PC-3 (cell line): Measurements from ENCODE around the gene MCRIP2. TPM values are rescaled to one million over a fixed set of nuclear protein-coding genes. Genes with fewer than 3 reads are reported as not detected.

Experiments used
- ATAC-seq: fragments of 200-7000 bp; cut with Tn5 transposase; 2 replicates; pipeline ENCODE4 v1.9.1; 2020; ENCODE audit warnings: mild to moderate bottlenecking, moderate library complexity
- BruUV-seq: library from RNA; stranded (reverse); fragments of 400-500 nt; replicated peaks from 2 replicates; lab custom pipeline; 2021; lab: Mats Ljungman, UMichigan
- CTCF ChIA-PET: fragments of 300-600 bp; sonication (Branson Sonifier 250); formaldehyde crosslinking; loops from one replicate; lab custom pipeline; 2022; ENCODE audit warnings: antibody characterized with exemption; lab: Charles Lee
- POLR2A ChIA-PET: fragments of 300-600 bp; sonication (Branson Sonifier 250); formaldehyde crosslinking; loops from one replicate; lab custom pipeline; 2022; ENCODE audit warnings: antibody characterized with exemption; ENCODE audit not compliant: unreplicated experiment; lab: Charles Lee
- DNase-seq: peaks from one replicate; pipeline ENCODE4 v3.0.0-alpha.2; 2015
- H2AFZ ChIP-seq: fragments of 300-600 bp; sonication (generic); 2 replicates; pipeline ENCODE4 v1.6.0; 2016; ENCODE audit warnings: antibody characterized with exemption, low read length
- H3F3A ChIP-seq: fragments of 300-600 bp; sonication (generic); one replicate; pipeline ENCODE4 v1.6.0; 2017; ENCODE audit warnings: antibody characterized with exemption, low read length, control low read depth, mild to moderate bottlenecking; ENCODE audit not compliant: unreplicated experiment
- H3K27ac ChIP-seq: fragments of 300-600 bp; sonication (generic); 2 replicates; pipeline ENCODE4 v1.5.1; 2016; ENCODE audit warnings: mild to moderate bottlenecking, low read length
- H3K27me3 ChIP-seq: fragments of 300-600 bp; sonication (generic); 2 replicates; pipeline ENCODE4 v1.6.1; 2016; ENCODE audit warnings: low read length, mixed read lengths
- H3K36me3 ChIP-seq: fragments of 300-600 bp; sonication (generic); 2 replicates; pipeline ENCODE4 v1.6.1; 2016; ENCODE audit warnings: low read depth, mixed run types, low read length, mixed read lengths
- H3K4me1 ChIP-seq: fragments of 300-600 bp; sonication (generic); 2 replicates; pipeline ENCODE4 v1.5.1; 2016; ENCODE audit warnings: low read length; ENCODE audit not compliant: insufficient read depth
- H3K4me2 ChIP-seq: fragments of 300-600 bp; sonication (generic); 2 replicates; pipeline ENCODE4 v1.6.0; 2016; ENCODE audit warnings: low read length
- H3K4me3 ChIP-seq: fragments of 300-600 bp; sonication (generic); 2 replicates; pipeline ENCODE4 v1.5.1; 2016; ENCODE audit warnings: mild to moderate bottlenecking, low read length, mixed read lengths
- H3K79me2 ChIP-seq: fragments of 300-600 bp; sonication (generic); 2 replicates; pipeline ENCODE4 v1.6.1; 2017; ENCODE audit warnings: low read length, mixed read lengths
- H3K9ac ChIP-seq: fragments of 300-600 bp; sonication (generic); 2 replicates; pipeline ENCODE4 v1.6.0; 2016; ENCODE audit warnings: mild to moderate bottlenecking, low read length
- H3K9me2 ChIP-seq: fragments of 300-600 bp; sonication (generic); replicated peaks from 2 replicates; pipeline ENCODE4 v1.6.1; 2016; ENCODE audit warnings: mixed run types, low read length, mixed read lengths
- H3K9me3 ChIP-seq: fragments of 300-600 bp; sonication (generic); 2 replicates; pipeline ENCODE4 v1.6.1; 2016; ENCODE audit warnings: low read length, mixed read lengths
- H4K20me1 ChIP-seq: fragments of 300-600 bp; sonication (generic); 2 replicates; pipeline ENCODE4 v1.6.1; 2016; ENCODE audit warnings: low read length, mixed read lengths
- EZH2 ChIP-seq: fragments of 300-600 bp; sonication (generic); IDR thresholded peaks from one replicate; pipeline ENCODE4 v1.6.1; 2017; ENCODE audit warnings: antibody characterized with exemption, mild to moderate bottlenecking, low read length; ENCODE audit not compliant: unreplicated experiment
- EZH2phosphoT487 ChIP-seq: fragments of 300-600 bp; sonication (generic); IDR thresholded peaks from 2 replicates; pipeline ENCODE4 v1.6.1; 2018; ENCODE audit warnings: mild to moderate bottlenecking, antibody characterized with exemption, low read length, borderline replicate concordance
- intact Hi-C: fragments of 100-400 bp; cut with micrococcal nuclease; formaldehyde crosslinking; loops from 2 replicates; pipeline ENCODE4 v1.9.0; 2023
- total RNA-seq: library from RNA; depleted of rRNA; stranded (reverse); fragments of >200 nt; gene quantifications from 2 replicates; pipeline ENCODE4 v1.2.3, GENCODE V29; 2014
- TF ChIP-seq, protein P1 (sequence below): fragments of 300-600 bp; sonication (generic); conservative IDR thresholded peaks from 2 replicates; pipeline ENCODE4 v1.5.1; 2017; ENCODE audit warnings: antibody characterized with exemption, low read depth, mild to moderate bottlenecking, low read length

MCRIP2 gene
- total RNA-seq, 1 experiment from 2014 or later: 83.5 TPM

DNA sequence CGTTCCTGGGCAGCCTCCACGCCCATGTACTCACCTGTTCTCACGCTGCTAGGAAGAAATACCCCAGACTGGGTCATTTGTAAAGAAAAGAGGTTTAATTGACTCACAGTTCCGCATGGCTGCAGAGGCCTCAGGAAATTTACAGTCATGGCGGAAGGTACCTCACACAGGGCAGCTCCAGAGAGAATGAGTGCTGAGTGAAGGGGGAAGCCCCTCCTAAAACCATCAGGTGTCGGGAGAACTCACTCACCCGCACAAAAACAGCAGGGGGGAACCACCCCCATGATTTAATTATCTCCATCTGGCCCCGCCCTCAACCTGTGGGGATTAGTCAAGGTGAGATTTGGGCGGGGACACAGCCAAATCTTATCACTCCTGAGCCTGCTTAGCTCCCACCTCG, 33.6 kb upstream of the MCRIP2 start:
- DNase-seq (no peak), ATAC-seq (no peak)
- Histone ChIP-seq H3K27ac (no peak overlapping the region), H3K36me3 (no peaks in the 10 kb centered on the region), H3K4me3 (no peak overlapping the region), H3K79me2 (peaks cover 15% of the 10 kb centered on the region; the same call in 1 of the 2 replicates), H3K9me3 (no peaks in the 10 kb centered on the region), H3K4me1 (no peaks in the 10 kb centered on the region), H3K9me2 (no peaks in the 10 kb centered on the region), H2AFZ (no peak overlapping the region), H4K20me1 (no peaks in the 10 kb centered on the region), H3K27me3 (no peaks in the 10 kb centered on the region), H3K4me2 (no peak overlapping the region), H3F3A (no peaks in the 10 kb centered on the region), H3K9ac (no peak overlapping the region)
- BruUV-seq: no TSS peak
- CTCF ChIA-PET: no interaction called here
- intact Hi-C loops: no loop called here
- TF ChIP-seq, protein P1, sequence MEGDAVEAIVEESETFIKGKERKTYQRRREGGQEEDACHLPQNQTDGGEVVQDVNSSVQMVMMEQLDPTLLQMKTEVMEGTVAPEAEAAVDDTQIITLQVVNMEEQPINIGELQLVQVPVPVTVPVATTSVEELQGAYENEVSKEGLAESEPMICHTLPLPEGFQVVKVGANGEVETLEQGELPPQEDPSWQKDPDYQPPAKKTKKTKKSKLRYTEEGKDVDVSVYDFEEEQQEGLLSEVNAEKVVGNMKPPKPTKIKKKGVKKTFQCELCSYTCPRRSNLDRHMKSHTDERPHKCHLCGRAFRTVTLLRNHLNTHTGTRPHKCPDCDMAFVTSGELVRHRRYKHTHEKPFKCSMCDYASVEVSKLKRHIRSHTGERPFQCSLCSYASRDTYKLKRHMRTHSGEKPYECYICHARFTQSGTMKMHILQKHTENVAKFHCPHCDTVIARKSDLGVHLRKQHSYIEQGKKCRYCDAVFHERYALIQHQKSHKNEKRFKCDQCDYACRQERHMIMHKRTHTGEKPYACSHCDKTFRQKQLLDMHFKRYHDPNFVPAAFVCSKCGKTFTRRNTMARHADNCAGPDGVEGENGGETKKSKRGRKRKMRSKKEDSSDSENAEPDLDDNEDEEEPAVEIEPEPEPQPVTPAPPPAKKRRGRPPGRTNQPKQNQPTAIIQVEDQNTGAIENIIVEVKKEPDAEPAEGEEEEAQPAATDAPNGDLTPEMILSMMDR: no peak
- TF ChIP-seq EZH2phosphoT487 (no peak), EZH2 (no peak)
- POLR2A ChIA-PET: no interaction called here

DNA sequence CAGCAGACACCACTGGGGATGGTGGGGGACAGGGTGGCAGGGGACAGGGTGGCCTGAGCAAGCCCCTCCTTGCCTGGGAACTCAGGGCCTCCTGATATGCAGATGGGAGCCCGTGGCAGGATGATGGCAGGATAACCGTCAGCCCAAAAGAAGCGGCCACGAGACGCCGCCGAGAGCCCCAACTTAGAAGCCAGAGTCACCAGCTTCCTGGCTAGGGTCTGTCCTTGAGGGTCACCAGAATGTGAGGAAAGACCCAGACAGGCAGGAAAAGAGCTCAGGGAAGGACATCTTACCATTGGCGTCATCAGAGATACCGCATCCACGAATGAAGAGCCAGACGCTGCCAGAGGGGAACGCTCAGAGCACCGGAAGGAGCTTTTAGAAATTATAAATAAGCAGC, 32.3 kb upstream of the MCRIP2 start:
- peaks cover 13% of the 10 kb centered on the region; the same call in 1 of the 2 replicates for H3K79me2 ChIP-seq
- no peak overlapping the region for H3K4me3 ChIP-seq
- ATAC-seq (no peak), DNase-seq (no peak)
- no TSS peak for BruUV-seq
- no peaks in the 10 kb centered on the region for H3F3A ChIP-seq
- H3K27ac ChIP-seq: no peak overlapping the region
- H3K9me3 ChIP-seq: no peaks in the 10 kb centered on the region
- no peaks in the 10 kb centered on the region for H3K4me1 ChIP-seq
- intact Hi-C loops: no loop called here
- no peaks in the 10 kb centered on the region for H4K20me1 ChIP-seq
- TF ChIP-seq EZH2phosphoT487 (no peak), EZH2 (no peak)
- TF ChIP-seq, protein P1: no peak
- ChIA-PET CTCF (no interaction called here), POLR2A (interaction anchor here (0.6 kb wide), 1 partner anchor 402 kb away, joined by 4 read pairs; no protein-coding TSS in a partner anchor)
- no peaks in the 10 kb centered on the region for H3K9me2 ChIP-seq
- no peak overlapping the region for H2AFZ ChIP-seq
- H3K9ac ChIP-seq: no peak overlapping the region
- no peaks in the 10 kb centered on the region for H3K36me3 ChIP-seq
- H3K27me3 ChIP-seq: no peaks in the 10 kb centered on the region
- H3K4me2 ChIP-seq: no peak overlapping the region

DNA sequence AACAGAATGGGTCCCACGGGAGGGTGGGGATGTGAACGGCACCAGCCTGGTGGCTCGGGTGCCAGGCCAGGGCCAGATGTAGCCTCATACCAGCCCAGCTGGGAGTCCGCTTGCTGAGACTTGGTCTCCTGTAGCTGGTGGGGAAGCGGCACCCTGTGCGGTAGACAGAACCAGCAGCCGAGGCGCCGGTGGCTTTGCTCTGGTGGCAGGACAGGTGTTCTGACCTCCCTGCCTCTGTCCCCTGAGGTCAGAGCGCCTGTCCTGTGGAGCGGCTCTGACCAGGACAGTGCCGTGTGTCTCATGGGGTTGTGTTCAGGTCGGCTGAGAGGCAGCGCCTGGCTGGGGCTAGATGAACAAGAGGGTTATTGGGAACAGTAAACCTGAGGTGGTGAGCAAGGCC, 31.6 kb upstream of the MCRIP2 start:
- Histone ChIP-seq H2AFZ (no peak overlapping the region), H3K27me3 (no peaks in the 10 kb centered on the region), H3F3A (no peaks in the 10 kb centered on the region), H3K9me3 (no peaks in the 10 kb centered on the region), H4K20me1 (no peaks in the 10 kb centered on the region), H3K4me3 (no peak overlapping the region), H3K27ac (no peak overlapping the region), H3K4me2 (no peak overlapping the region), H3K9ac (no peak overlapping the region), H3K4me1 (no peaks in the 10 kb centered on the region), H3K79me2 (peaks cover 8% of the 10 kb centered on the region; the same call in 1 of the 2 replicates), H3K9me2 (no peaks in the 10 kb centered on the region), H3K36me3 (no peaks in the 10 kb centered on the region)
- no TSS peak for BruUV-seq
- DNase-seq (no peak), ATAC-seq (no peak)
- intact Hi-C loops: no loop called here
- CTCF ChIA-PET: no interaction called here
- TF ChIP-seq EZH2phosphoT487 (no peak), EZH2 (no peak)
- TF ChIP-seq, protein P1: no peak
- POLR2A ChIA-PET: no interaction called here
